GM19193 (cell line): ENCODE results near the gene ARFGAP3.

ENCODE experiments used
- POLR2A ChIP-seq: IDR thresholded peaks from 4 replicates; pipeline ENCODE4 v1.6.1; 2011; ENCODE audit not compliant: insufficient read depth, insufficient read length; ENCODE audit errors: extremely low read depth

Gene ARFGAP3

DNA sequence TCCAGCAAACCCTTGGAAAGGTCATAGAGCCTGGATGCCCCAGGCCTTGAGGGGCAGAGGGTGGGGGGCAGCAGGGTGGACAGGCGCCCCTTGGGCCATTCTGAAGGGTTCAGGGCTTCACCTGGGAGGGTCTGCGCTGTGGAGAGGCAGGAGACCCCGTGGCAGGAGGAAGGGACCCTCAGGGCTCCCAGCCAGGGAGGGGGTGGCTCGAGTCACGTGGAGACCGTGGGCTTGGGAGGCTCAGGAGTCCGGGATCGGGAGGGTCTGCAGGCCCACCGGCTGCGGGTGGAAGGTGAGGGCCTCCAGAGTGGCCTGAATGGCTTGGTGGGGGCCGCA is 87.9 kb downstream of the ARFGAP3 start:
- TF ChIP-seq POLR2A = no peak

DNA sequence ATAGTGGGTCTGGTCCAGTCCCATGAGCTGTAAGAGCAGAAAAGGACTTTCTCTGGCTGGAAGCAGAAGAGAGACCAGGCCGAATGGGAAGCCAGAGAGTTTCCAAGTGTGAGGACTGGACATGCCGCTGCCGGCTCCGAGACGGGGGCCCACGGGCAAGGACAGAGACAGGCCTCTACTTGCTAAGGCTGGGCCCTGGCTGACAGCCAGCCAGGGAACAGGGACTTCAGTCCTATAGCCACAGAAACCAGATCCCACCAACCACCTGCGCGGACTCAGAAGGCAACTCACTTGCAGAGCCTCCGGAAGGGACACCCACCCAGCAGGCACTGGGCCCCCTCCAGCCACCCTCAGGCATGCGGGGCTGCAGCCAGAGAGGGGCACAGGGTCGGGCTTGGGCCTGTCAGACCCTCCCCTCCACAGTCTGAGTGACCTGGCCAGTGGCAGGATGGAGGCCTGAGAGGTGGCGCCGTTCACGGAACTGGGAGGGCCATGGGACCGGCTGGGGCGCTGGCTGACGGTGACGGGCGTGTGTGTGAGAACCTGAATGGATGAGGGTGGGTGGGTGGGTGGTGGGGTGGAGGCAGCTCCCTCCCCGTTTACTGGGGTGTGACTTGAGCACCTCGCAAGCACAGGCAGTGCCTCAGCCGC is 88.6 kb downstream of the ARFGAP3 start:
- TF ChIP-seq POLR2A = no peak

DNA sequence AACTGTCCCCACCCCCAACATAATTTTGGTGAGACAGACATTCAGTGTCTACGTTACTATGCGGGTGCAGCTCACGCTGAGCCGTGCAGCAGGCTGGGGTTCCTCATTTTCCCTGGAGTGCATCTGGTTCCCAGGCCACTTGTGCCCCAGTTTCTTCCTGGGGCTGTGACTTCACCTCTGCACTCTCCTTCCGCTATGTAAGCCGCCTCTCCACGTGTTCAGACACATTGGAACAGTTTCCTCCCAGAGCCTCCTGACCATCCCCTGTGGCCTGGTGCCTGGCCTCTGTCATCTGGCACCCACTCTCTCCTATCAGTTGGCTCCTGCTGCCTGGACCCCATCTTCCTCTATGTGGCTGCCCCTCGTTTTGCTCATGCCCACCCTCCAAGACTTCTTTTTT is 90.2 kb downstream of the ARFGAP3 start:
- no peak for TF ChIP-seq POLR2A

DNA sequence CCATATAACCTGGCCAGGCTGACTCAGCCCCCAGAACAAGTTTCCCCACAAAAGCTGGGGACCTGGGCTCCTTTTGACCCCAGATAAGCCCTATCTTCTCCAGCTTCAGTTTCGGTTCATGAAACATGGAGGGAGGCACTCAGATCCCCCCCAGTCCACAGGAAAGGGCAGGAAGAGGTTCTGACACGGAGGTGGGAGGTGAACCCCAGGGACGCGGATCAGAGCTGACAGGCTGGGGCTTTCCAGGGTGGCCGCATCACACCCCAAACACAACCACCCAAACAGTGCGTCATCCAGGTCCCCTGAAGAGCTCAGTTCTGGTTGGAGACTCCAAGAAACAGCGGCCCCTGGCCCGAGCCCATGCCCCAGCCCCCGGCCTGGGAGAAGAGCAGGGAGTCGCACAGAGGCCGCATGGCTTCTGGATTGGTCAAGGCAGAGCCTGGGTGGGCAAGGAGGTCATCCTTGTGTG is 92.1 kb downstream of the ARFGAP3 start:
- TF ChIP-seq POLR2A = no peak

DNA sequence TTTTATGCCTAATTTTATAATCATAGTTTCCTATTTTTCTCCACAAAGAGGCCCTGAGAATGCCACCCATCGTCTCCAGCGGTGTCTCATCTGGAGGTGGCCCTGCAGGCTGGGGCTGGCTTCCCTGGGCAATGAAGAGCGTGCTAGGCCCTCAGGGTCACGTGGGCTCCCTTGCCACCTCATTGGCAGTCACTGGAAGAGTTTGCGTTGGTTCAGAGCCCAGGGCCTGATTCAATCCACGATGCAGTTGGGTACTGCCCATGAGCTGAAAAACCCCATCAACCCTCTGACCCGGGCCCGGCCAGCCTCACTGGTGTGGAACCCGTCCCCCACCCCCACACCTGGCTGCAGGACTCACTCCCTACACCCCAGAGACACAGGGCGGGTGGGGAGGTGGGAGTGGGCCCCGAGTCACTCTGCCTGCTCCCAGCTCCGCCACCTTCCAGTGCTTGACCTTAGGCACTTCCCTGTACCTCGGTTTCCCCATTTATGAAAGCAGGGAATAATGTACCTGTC is 93.0 kb downstream of the ARFGAP3 start:
- TF ChIP-seq POLR2A = no peak

DNA sequence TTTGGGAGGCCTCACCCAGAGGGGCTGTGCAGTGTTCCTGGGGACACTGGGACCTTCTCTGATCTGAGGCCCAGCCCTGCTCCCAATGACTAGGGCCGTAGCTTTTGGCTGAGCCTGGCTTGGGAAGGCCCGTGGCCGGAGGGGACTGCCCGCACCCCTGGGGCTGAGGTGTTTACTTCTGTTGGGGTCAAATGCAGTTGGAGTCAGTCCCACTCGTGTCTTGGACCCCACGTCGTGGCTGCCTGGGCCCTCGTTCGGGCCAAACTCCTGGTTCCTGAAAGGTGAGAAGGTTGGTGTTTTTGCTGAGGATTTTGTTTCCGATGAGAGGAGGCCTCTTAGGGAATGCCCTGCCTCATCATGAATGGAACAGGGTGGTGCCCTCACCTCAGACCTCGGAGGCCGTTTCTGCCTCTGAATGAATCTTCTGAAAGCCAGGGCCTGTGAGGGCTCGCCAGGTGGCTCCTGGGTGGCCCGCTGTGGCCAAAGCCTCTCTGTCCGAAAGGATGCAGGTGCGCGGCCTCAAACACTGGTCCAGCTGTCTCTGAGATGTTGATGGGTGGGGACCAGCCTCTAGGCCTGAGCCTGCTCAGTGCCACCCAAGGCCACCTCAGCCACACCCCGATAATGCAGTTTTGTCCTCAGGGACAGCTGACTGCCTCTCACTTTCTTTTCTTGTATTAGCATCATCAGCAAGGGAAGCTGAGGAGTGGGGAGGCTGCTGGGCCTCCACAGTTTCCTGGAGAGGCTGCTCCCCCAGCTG is 96.1 kb downstream of the ARFGAP3 start:
- TF ChIP-seq POLR2A = peak; percentile 9

DNA sequence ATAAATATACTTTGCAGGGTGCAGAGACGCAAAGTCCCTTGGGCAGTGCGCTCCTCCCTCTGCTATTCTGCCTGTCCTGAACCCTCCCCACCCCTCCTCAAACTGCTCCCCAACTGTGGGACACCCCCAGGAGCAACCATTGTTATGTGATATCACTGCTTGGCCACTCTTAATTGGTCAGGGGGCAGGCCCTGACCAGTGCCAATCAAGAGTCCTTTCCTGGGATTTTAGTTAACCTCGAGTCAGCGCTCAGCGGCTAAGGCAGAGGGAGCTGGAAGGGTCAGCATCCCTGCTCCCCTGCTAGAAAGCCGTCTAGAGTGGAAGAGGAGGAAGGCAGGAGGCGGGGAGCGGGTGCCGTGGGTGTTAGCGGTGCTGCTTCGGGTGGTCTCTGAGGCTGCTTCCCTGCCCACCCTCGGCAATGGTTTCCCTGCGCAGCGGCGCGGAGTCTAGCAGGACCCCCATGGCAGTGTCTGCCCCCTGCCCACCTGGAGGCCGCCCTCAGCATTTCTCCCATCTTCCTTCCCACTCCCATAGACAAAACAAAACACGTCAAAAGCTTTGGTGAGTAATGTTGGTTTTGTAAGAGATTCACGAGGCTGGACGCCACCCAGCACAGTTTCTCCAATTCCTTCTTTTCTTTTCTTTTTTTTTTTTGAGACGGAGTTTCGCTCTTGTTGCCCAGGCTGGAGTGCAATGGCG is 98.0 kb downstream of the ARFGAP3 start:
- no peak for TF ChIP-seq POLR2A

DNA sequence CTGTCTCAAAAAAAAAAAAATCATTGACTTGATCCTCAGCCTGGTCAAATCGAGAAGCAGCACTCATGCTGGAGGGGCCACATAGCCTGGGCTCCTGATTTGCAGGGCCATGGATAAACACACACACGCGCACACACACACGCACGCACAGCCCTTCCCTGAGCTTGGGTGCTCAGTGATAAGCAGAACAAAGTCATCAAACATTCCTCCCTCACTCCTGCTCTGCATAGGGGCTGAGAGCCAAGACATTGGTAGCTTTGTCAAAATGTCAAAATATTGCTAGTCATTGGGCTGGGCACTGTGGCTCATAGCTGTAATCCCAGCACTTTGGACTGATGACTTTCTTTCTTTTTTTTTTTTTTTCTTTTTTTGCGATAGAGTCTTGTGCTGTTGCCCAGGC is 102.4 kb downstream of the ARFGAP3 start:
- TF ChIP-seq POLR2A = no peak

DNA sequence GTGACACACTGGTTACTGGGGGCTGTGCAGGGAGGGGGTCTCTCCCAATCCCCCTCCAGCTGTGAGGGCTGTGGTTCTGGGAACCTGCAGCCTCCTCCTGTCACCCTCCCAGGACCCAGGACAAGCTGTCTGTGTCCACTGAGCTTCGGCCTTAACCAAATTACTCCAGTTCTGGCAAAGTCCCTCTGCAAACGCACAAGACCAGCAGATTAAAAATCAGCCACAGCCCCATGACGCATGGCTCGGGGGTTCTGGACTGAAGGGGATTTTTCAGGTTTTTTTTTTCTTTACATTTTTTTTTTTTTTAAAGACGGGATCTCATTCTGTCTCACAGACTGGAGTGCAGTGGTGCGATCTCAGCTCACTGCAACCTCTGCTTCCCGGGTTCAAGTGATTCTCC is 104.2 kb downstream of the ARFGAP3 start:
- TF ChIP-seq POLR2A = no peak

DNA sequence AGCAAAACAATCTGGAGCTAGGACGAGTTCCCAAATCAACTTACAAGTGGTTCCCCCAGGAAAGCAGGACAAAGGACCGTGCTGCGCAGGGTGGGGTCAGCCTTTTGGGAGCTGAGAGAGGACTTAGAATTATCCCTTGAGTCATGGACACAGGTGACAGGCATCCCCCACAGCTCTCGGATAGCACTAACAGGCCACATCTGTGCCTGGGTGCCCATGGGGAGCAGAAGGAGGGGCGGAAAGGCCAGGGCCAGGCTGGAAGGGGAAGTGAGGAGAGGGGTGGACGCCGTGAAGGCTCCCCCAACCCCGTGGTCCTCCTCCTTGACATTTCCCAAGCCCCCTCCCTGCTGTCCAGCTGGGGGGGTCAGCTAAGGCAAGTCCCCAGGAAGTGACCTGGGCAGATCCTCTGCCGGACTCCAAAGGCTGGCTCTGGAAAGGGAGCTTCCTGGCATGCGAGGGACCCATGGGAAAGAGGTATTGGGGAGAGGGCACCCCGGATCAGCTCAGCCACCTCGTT is 104.8 kb downstream of the ARFGAP3 start:
- no peak for TF ChIP-seq POLR2A

DNA sequence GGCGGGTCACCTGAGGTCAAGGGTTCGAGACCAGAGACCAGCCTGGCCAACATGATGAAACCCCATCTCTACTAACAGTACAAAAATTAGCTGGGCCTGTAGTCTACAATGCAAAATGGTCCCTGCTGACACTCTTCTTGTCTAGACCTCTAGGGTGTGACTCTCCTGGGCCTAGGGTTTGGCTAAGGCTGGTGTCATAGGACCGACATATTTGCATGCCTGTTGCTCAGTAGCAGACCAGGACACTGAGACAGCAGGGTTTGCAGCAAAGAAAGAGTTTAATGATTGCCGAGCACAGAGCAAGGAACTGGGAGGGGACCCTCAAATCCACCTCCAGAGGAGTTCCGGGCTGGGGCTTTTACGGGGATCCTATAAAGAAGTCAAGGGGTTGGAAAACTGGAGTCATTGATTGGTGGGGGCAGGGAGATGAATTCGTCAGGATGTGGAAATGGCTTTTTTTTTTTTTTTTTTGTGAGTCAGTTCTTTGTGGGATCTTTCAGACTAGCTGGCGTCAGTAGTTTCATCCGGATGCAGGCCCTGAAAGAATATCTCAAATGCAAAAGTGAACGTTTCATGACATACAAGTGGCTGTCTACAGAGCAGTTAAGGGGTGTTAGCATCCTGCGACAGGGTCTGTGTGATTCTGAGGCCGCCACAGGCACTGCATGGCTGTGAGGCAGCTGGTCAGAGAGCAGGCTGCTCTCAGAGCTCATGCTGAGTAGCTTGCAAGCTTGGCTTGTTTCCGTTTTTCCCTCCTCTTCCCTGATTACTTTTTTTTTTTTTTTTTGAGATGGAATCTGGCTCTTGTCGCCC is 109.2 kb downstream of the ARFGAP3 start:
- TF ChIP-seq POLR2A = no peak
